HG03280 (cell line): ENCODE data around the gene PACS1.
A peak's percentile ranks its signal among the peaks of the same experiment; 100 is the strongest.
"Not testable (repeated sequence)": the region's sequence is repeated elsewhere in the genome, so short reads cannot be mapped to it uniquely, and the experiment has no call there.

ENCODE experiments used
- ATAC-seq: cut with Tn5 transposase; IDR thresholded peaks from one replicate; pipeline ENCODE4 v1.9.1; 2021; ENCODE audit warnings: mild to moderate bottlenecking, moderate library complexity; ENCODE audit not compliant: unreplicated experiment

PACS1 gene

DNA sequence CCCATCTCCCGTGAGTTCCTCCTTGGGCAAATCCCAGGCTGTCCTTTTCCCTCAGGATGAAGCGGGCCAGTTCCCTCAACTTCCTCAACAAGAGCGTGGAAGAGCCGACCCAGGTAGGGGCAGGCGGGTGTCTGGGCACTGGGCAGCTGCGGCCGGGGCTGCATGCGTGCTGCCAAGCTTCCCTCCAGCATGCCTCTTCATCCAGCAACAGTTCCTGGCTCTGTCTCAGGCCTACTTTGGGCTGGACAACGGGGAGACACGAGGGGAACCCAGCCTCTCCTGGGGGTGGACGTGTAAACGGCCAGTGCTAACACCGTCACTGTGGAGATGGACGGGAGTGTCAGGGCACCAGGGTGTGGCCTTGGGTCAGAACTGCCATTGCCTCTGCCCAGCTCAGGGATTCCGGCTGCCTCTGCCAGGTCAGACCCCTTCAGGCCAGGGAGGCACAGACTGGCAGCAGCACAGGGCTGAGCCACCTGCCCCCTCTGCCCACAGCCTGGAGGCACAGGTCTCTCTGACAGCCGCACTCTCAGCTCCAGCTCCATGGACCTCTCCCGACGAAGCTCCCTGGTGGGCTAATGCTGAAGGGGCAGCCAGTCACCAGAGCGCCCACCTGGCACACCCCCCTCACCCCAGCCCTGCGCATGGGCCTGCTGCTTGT is 196.4 kb downstream of the PACS1 start:
- no peak for ATAC-seq

DNA sequence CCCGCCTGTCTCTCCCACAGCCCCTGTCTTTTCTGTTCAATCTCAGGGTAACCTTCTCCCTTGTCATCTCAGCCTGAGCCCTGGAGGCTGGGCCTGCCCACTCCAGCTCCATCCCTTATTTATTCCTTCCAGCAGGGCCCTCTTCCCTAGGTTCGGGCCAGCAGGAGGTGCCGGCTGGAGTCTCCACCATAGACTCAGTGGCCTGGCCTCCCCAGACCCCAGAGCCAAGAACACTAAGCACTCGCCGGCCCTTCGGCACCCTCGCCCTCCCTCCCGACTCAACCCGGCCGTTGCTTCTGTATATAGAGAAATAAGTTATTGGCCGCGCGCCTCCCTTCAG is 196.9 kb downstream of the PACS1 start:
- no peak for ATAC-seq

DNA sequence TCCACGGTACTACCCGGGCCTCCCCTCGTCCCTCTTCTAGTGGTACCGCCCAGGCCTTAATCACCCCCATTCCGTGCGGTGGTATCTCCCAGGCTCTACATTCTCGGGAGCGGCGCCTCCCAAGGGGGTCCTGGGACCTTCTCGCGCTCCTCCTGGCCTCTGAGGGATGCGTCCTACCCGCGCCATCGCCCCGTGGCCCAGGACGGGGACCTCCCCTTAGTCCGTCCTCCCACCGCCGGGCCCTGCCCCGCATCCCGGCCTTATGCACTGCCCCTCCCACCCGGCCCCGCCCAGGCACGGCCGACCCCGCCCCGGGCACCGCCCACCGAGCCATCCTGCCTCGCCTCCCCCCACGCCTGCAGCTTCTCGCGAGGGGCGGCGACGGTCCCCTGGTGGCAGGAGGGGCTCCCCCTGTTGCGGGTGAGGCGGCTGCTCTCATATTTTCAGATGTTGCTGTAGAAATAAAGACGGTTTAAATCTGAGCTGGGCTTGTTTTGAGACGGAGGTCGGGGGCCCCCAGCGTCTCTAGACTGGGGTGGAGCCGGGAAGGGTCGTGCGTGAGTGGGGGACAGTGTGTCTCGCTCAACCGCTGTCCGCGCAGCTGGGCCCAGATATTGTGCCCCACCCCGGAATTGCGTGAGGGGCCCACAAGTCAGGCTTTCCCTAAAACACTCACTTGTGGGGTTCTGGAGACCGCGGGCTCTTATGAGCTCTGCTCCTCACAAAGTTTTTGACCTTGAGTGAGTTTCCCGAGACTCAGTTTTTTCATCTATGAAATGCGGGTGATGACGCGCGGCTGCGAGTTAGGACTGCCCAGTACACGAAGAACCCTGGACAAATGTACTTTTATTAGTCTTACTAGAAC is 197.5 kb downstream of the PACS1 start:
- peak; percentile 46 for ATAC-seq

DNA sequence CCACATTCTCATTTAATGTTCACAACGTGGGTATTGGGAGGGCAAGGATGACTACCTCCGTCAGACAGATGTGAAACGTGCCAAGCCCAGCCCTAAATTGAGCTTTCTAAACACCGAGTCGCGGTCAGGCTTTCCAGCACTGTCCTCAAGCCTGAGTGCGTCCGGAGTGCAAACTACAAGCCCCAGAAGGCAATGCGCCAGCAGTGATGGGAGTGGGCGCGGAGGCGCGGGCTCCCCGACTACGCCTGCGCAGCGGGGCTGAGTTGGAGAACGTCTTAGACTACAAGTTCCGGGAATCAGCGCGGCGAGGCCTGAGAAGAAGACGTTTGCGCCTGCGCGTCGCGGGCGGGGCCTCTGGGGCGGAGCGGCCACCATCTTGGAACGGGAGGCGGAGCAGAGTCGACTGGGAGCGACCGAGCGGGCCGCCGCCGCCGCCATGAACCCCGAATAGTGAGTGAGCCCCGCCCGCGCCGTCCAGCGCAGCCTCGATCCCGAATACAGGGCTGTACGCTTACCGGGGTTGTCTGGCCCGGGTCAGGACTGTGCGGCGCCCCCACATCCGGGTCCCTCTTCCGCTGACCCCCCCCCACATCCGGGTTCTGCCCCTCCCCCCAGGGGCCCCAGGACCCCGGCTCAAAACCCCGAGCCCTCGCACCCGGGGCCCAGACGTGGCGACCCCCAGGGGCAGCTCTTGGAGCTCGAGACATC is 198.3 kb downstream of the PACS1 start, which contains the start of gene RAB1B:
Gene RAB1B, plus strand, starts transcription at position 396 of the 708 bp plus-strand sequence. Its CDS starts 41 bp downstream, at position 437.
- ATAC-seq, result peak; percentile 77

DNA sequence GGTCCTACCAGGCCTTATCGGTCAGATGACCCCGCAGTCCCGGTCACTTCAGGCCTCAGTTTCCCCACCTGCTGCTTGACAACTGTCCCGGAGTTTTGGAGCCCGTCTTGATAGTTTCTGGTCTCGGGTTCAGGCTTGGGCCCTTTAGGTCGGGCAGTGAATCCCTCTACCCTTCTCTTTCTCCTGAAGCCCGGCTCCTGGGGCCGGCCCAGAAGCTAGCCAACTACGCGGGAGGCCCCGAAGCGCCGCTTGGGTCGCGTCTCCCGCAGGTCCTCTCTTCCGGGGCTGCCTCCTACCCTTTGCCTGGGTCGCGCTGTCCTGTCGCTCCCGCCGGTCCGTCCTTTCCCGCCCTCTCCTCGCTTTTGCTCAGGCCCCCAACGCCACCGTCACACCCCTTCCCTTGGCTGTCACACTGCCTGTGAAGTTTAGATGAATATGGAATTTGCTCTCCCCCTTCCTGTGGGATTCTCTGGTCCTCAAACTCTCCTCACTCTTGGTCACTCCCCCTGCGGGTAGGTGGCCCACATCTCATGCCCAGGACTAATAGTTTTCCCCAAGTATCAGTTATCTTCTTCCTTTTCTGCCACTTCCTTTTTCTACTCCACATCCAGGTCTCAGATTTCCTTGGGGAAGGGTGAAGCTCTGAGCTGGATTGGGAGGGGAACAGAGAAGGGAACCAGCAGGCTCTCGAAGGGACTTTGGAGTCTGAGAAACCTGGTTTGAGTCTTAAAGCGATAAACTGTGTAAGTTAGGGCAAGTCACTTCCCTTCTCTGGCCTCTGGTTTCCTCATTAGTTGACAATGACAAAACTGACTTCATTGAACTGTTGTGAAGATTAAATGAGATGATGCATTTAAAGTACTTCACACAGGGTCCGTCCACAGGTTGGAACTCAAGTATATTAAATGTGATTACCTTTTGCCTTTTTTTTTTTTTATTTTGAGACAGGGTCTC is 199.2 kb downstream of the PACS1 start:
- no peak for ATAC-seq

DNA sequence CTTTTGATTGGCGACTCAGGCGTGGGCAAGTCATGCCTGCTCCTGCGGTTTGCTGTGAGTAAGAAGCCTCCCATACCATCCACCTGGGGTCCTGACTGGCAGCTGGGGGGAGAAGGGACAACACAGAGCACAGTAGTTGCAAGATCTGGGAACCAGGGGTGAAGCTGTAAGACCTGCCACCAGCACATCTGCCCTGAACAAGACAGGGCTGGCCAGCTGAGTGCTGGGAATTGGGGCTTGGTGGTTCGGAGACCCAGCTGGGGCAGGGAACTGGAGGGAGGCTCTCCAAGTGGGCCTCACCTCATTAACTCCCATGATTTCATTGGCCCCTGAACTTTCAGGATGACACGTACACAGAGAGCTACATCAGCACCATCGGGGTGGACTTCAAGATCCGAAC is 201.7 kb downstream of the PACS1 start:
- ATAC-seq, result no peak

DNA sequence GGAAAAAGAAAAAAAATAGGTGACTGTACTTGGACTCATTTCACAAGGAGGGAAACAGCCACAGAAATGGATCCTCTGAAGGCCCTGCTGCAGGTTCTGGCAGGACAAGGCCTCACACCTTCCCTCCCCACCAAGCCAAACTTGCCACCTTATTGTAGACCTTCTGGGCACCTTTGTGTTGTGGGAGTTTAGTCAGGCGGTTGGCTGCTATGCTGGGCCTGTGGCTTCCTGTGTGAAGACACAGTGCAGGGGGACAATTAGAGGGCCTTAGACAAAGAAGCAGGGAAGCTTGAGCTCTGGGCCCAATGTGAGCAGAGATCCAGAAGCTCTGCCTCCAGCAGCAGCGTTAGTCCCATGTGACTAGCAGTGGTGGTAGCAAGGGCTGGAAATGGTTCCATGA is 202.5 kb downstream of the PACS1 start:
- no peak for ATAC-seq

DNA sequence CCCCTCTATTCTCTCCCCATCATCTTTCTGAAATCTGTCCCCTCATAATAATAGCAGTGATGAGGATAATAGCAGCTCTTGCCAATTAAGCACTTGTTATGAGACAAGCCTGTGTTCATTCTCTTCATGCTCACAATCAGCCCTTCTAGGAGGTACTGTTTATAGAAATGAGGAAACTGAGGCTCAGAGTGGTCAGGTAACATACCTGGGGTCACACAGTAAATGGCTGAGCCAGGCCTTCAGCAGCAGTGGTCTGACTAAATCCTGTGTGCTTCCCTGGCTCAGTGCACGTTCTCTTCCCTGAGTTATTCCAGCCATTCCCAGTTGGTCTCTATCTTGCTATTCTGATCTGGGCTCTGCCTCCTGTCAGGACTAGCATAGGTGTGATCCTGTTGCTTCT is 204.1 kb downstream of the PACS1 start:
- ATAC-seq, result no peak

DNA sequence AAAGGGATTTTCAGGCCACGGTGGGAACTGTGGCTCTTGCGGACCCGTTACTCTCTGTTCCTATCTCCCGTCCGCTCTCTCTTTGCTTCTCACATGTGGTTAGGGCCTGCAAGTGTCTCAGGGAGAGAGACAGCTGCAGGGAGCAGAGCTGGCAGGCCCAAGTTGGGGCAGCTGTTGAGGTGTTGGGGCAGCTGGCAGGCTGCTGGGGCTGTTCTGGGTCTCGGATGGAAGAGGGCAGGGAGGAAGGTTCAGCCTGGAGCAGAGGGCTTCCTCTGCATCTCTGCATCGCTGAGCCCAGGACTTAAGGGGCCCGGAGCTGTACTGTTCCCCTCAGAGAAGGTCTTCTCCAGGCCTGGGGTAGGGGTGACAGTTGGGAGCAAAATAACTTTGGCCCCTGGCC is 205.3 kb downstream of the PACS1 start:
- ATAC-seq, result no peak

DNA sequence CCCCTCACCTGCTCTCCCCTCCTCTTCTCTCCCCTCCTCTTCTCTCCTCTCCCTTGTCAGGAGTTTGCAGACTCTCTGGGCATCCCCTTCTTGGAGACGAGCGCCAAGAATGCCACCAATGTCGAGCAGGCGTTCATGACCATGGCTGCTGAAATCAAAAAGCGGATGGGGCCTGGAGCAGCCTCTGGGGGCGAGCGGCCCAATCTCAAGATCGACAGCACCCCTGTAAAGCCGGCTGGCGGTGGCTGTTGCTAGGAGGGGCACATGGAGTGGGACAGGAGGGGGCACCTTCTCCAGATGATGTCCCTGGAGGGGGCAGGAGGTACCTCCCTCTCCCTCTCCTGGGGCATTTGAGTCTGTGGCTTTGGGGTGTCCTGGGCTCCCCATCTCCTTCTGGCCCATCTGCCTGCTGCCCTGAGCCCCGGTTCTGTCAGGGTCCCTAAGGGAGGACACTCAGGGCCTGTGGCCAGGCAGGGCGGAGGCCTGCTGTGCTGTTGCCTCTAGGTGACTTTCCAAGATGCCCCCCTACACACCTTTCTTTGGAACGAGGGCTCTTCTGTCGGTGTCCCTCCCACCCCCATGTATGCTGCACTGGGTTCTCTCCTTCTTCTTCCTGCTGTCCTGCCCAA is 206.0 kb downstream of the PACS1 start:
- no peak for ATAC-seq

DNA sequence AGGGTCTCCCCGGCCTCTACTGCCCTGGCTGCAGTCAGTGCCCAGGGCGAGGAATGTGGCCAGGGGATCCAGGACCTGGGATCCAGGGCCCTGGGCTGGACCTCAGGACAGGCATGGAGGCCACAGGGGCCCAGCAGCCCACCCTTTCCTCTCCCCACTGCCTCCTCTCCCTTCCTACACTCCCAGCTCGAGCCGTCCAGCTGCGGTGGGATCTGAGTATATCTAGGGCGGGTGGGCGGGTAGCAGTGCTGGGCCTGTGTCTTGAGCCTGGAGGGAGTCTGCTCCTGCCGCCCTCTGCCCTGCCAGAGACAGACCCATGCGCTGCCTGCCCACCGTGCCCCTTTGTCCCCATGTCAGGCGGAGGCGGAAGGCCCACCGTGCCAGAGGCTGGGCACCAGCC is 206.5 kb downstream of the PACS1 start:
- not testable (repeated sequence) for ATAC-seq

DNA sequence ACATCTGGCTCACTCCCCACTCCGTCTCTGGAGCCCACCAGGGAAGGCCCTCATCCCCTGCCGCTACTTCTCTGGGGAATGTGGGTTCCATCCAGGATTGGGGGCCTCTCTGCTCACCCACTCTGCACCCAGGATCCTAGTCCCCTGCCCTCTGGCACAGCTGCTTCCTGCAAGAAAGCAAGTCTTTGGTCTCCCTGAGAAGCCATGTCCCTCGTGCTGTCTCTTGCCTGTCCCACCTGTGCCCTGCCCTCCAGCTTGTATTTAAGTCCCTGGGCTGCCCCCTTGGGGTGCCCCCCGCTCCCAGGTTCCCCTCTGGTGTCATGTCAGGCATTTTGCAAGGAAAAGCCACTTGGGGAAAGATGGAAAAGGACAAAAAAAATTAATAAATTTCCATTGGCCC is 207.0 kb downstream of the PACS1 start:
- ATAC-seq, result not testable (repeated sequence)

DNA sequence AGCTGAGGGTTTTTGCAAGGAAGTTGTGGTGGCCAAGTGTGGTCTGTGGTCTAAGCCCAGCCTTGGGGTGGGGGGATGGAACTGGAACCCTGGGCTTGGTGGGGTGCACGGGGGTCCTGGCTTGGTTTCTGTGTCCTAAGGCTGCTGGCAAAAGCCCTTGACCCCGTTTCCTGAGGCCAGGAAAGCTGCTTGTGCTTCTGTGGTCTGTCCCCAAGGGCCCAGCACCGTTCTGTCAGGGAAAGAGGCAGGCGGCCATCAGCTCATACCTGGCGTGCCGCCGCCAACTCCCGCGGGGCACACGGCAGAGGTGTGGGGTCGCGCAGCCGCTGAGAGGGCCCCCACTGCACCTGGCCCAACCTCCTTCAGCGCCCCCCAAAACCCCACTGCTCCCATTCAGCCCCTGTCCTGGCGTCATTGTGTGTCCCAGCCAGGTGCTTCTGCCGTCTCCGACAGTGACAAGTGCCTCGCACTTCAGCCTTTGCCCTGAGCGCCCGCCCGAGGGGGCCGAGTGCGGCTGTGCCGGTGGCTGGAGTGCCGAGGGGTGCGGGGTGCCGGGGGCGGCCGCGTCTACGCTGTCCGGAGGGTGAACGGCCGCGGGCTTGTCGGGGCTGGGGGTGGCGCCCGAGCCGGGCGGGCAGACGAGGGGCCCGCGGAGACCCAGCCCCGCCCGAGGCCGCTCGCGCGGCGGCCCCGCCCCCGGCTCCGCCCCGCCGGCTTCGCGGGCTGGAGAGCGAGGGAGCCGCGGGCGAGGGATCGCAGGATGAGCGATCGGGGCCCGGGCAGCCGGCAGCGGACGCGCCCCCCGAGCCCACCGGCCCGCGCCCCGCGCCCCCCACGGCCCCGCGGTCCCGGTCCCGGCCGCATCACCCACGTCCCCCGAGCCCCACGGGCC is 207.6 kb downstream of the PACS1 start, which contains the start of gene CNIH2:
Gene CNIH2, plus strand, starts transcription at position 705 of the 892 bp plus-strand sequence. CDS start 282 bp downstream, outside the sequence.
- ATAC-seq, result no peak

DNA sequence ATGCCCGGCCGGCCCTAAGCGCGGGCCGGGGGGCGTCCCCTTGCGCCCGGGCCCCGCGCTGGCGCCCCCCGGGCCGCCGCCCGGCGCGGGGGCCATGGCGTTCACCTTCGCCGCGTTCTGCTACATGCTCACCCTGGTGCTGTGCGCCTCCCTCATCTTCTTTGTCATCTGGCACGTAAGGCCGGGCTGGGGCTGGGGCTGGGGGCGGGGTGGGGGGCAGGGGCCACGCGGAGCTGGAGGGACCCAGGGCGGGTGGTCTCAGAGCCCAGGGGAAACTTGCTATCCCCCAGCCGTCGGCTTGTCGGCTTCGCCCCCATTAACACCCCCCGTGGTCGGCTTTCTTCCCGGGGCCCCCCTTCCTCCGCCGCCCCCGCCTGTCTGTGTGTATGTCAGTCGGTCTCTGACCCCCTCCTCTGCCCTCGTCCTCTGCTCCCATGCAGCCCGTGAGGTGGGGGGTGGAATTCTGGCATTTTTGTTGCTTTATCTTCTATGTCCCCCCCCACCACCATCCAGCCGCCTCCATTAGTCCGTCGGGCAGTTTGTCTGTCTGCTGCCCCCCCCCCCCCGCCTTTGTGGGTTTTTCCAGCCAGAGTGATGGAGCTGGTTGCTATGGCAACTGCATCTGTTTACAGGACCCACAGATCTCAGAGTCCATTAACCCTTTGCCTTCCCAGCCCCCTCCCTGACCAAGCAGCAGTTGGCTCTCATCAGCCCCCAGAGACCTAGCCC is 208.5 kb downstream of the PACS1 start:
- no peak for ATAC-seq

DNA sequence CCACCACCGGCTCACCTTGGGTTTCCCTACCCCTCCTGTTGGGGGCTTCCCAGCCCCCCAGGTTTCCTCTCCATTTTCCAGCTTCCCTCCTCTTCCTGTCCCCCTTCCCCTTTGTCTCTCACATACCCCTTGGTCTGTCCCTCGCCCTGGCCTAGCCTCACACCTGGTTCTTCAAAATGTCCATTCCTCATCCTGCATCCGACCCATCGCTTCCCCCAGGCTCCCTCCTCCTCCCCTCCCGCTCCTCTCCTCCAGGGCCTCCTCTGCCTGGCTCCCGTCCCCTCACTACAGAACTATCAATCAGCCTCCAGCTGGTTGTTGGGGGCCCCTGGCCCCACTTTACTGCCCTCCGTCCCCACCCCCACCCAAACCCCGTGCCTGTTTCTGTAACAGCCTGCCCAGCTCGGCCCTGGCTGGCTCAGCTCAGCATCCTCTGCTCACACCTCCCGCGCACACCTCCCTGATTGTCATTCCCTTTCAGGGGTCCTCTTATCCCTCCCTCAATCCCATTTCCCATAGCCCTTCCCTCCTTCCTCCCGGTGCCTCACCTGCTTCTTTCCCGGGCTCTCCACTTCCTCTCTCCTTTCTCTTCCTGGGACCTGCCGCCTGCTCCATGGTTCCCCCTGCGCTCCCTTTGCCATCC is 209.1 kb downstream of the PACS1 start:
- no peak for ATAC-seq

DNA sequence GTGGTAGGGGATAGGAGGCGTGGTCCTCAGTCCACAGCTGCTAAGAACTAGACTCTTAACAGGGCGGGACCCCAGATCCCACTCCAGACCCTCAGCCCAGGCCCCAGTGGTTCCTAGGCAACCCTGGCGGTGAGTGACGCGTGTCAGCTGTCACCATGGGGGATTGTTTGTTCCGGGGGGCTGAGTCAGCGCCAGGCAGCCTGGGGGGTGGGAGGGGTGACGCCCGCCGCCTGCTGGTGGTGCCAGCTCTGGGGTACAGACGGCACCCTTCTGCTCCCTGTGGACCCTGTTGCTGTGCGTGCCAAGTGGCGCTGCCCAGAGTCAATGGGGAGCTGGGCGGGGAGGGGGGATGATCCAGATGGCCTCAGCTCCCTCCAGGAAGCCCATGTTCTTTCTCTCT is 210.4 kb downstream of the PACS1 start:
- ATAC-seq, result no peak

DNA sequence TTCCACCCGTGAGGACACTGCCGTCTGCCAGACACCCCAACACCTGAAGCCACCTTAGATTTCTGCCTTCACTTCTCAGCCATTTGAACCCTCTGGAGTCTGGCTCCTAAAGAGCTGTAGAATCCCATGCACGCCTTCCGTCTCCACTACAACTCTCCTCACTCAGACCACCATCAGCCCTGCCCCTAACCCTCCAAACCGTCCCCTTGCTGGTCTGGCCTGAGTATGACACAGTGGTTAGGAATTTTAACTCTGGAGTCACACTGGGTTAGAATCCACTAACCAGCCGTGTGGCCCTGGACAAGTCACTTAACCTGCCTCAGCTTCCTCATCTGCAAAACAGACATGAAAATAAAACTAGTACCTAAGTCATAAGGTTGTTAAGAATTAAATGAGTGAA is 210.9 kb downstream of the PACS1 start:
- no peak for ATAC-seq
